ENCODE results near the gene MYOZ3.

Gene MYOZ3

DNA sequence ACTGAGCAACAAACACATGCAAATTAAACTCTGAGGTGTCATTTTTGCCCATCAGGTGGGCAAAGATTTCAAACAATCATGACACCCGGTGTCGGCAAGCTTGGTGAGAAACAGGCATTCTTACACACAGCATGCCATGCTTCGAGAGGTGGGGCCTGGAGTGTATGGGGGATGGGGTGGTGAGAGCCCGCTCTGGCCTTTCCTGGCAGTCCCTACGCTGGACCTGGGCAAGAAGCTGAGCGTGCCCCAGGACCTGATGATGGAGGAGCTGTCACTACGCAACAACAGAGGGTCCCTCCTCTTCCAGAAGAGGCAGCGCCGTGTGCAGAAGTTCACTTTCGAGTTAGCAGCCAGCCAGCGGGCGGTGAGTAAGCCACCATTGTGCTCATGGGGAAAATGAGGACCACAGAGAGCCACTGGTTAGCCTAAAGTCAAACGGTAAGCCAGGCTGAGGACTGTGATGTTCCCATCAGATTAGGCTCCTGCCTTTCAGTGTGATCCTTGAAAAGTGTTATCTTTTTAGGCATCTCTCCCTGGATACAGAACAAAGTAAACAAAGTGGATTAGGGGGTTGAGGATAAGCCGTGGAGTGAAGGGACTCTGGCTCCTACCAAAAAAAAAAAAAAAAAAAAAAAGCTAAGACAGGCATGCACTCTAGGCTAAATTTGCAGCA lies 9.4 kb downstream of the MYOZ3 start:
- H3K4me3 ChIP-seq (replicated peaks in 1 of 2; ENCODE audit: low read depth in 2 of 2, low read length in 2 of 2): no peak overlapping the region
- no peak for DNase-seq (ENCODE audit: low read depth in 2 of 2)
- TF ChIP-seq, protein P1, sequence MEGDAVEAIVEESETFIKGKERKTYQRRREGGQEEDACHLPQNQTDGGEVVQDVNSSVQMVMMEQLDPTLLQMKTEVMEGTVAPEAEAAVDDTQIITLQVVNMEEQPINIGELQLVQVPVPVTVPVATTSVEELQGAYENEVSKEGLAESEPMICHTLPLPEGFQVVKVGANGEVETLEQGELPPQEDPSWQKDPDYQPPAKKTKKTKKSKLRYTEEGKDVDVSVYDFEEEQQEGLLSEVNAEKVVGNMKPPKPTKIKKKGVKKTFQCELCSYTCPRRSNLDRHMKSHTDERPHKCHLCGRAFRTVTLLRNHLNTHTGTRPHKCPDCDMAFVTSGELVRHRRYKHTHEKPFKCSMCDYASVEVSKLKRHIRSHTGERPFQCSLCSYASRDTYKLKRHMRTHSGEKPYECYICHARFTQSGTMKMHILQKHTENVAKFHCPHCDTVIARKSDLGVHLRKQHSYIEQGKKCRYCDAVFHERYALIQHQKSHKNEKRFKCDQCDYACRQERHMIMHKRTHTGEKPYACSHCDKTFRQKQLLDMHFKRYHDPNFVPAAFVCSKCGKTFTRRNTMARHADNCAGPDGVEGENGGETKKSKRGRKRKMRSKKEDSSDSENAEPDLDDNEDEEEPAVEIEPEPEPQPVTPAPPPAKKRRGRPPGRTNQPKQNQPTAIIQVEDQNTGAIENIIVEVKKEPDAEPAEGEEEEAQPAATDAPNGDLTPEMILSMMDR (IDR thresholded peaks at IDR 0.05; ENCODE audit: low read depth, low read length): no peak

DNA sequence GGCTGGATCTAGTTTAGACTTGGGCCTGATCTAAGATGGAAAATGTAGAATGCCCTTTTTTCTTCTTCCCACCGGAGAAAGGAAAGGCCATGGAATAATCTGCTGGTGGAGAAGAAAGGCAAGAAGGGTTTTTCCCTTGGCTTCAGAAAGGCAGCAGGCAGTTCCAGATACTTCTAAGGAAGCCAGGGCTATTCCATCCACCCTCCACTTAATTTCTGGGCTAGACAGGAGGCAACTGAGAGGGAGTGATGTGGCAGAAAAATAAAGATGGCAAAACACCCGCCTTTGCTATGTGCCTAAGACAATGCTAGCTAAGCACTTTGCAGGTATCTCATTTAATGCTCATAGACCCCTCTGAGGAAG lies 9.9 kb downstream of the MYOZ3 start:
- DNase-seq (ENCODE audit: low read depth in 2 of 2): no peak
- no peak overlapping the region for H3K4me3 ChIP-seq (replicated peaks in 1 of 2; ENCODE audit: low read depth in 2 of 2, low read length in 2 of 2)
- TF ChIP-seq, protein P1 (IDR thresholded peaks at IDR 0.05; ENCODE audit: low read depth, low read length): no peak

DNA sequence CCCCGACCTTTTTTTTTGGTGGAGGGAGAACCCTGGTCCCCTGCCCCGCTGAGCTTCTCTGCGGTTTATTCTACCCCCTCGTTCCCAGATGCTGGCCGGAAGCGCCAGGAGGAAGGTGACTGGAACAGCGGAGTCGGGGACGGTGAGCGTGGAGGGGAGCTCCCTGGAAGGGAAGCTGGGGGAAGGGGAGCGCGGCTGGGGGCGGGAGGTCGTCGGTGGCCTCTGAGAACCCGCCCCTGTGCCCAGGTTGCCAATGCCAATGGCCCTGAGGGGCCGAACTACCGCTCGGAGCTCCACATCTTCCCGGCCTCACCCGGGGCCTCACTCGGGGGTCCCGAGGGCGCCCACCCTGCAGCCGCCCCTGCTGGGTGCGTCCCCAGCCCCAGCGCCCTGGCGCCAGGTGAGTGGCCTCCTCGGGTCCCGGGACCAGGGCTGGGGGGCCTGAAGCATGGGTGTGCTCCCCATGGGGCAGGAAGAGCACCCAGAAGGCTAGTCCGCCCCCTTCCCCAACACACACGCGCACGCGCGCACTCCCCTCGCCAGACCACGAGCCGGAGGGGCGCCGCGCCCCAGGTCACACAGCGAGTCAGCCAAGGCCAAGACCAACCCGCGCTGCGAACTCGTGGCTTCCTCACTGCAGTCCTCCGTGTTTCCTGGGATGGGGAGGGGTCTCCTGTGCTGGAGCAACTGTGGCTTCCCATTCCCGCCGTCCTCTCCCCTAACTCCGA lies 10.6 kb downstream of the MYOZ3 start:
- peak overlapping the region; percentile 51 to 53 for H3K4me3 ChIP-seq (replicated peaks in 1 of 2; ENCODE audit: low read depth in 2 of 2, low read length in 2 of 2)
- TF ChIP-seq, protein P1 (IDR thresholded peaks at IDR 0.05; ENCODE audit: low read depth, low read length): no peak

DNA sequence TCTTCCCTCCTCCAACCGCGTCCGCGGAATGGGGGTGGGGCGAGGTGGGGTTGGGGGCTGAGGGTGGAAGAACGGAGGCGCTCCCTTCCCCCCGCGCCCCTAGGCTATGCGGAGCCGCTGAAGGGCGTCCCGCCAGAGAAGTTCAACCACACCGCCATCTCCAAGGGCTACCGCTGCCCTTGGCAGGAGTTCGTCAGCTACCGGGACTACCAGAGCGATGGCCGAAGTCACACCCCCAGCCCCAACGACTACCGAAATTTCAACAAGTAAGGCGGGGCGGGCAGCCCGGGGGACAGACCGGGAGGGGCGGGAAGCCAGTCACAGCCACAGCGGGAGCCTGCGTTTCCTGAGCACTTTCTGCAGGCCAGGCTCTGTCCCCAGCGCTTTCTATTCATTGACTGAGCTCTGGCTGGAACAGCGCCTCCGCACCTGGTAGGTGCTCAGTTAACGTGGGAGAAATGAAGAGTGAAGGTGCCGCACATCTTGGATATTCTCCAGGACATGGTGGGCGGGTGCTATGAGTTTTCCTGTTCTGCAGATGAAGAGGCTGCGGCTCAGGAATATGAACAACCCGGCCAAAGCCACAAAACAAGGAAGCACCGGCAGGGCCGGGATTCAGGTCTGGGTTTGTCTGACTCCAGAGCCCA lies 11.3 kb downstream of the MYOZ3 start:
- H3K4me3 ChIP-seq (replicated peaks in 1 of 2; ENCODE audit: low read depth in 2 of 2, low read length in 2 of 2): peak overlapping the region; percentile 51 to 53
- TF ChIP-seq, protein P1 (IDR thresholded peaks at IDR 0.05; ENCODE audit: low read depth, low read length): no peak
- DNase-seq (ENCODE audit: low read depth in 2 of 2): peak in 1 of 2 donors; percentile 28

More for the DNA sequence above, 10.6 kb downstream of the MYOZ3 start:
- no peak for DNase-seq (ENCODE audit: low read depth in 2 of 2)

DNA sequence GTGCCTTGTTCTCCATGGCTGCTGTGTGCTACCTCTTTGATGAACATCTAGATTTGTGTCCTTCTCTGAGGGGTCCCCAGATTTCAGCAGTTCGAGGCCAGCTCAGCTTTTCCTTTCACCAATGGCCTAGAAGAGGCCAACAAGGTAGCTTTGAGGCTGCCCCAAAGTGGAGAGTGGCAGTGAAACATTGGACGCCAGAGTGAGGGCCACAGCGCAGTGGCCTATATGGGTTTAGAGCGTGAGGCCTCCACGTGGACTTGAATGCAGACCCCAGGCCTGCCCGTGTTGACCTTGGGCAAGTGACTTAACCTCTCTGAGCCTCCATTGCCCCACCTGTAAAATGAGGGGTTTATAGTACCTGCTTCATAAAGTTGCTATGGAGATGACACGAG lies 11.8 kb downstream of the MYOZ3 start:
- TF ChIP-seq, protein P1 (IDR thresholded peaks at IDR 0.05; ENCODE audit: low read depth, low read length): no peak
- no peak for DNase-seq (ENCODE audit: low read depth in 2 of 2)
- H3K4me3 ChIP-seq (replicated peaks in 1 of 2; ENCODE audit: low read depth in 2 of 2, low read length in 2 of 2): peak overlapping the region; percentile 51 to 53

DNA sequence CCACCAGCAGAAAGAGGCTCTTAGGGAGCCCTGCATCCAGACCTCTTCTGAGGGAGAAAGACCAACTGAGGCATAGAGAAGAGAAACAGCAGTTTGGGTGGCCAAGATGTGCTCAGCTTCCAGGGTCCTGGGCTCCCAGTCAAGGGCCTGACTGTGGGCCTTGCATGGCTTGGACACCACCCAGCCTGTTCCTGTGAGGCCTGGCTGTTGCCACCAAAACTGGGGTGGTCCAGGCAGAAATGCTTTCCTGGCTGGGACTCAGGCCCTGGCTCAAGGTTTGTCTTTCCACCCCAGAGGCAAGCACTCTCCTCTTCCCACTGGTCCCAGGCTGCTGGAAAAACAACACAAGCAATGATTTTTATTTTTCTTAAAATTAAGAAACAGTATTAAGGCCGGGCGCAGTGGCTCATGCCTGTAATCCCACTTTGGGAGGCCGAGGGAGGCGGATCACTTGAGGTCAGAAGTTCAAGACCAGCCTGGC lies 13.3 kb downstream of the MYOZ3 start:
- H3K4me3 ChIP-seq (replicated peaks in 1 of 2; ENCODE audit: low read depth in 2 of 2, low read length in 2 of 2): no peak overlapping the region
- peak in 1 of 2 donors; percentile 20 for DNase-seq (ENCODE audit: low read depth in 2 of 2)
- TF ChIP-seq, protein P1 (IDR thresholded peaks at IDR 0.05; ENCODE audit: low read depth, low read length): no peak
